T-helper 1 cell (primary cell): ENCODE results near the gene LAMA3.

Source experiments
- DNase-seq, 5 donors: peaks; one replicate each; pipeline ENCODE4 v3.0.0-alpha.2; 2012 to 2020

The LAMA3 gene

GRCh38 chr18:23855721-23856120 lies 166.5 kb downstream of the LAMA3 start:
- no peak for DNase-seq

- no peak for DNase-seq
Observed at GRCh38 chr18:23856466-23857163, 167.4 kb downstream of the LAMA3 start.

DNA sequence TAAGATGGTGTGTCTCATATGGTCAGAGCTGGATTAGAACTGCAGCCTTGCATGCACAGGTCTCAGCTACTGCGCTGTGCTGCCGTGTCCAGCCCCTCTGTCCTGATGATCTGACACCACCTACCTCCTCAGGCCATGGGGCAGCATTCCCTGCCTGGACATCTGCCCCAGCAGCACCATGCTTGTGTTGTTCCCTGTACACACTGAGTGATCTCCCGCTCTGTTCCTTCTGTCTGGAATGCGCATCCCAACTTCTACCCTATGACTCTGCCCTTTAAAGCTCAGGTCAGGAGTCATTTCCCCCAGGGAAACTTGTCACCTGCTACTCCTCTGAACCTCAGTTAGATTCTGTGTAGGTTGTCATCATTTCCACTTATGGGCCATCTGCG lies 167.9 kb downstream of the LAMA3 start:
- no peak for DNase-seq

GRCh38 chr18:23857756-23858155 lies 168.5 kb downstream of the LAMA3 start:
- no peak for DNase-seq

DNA sequence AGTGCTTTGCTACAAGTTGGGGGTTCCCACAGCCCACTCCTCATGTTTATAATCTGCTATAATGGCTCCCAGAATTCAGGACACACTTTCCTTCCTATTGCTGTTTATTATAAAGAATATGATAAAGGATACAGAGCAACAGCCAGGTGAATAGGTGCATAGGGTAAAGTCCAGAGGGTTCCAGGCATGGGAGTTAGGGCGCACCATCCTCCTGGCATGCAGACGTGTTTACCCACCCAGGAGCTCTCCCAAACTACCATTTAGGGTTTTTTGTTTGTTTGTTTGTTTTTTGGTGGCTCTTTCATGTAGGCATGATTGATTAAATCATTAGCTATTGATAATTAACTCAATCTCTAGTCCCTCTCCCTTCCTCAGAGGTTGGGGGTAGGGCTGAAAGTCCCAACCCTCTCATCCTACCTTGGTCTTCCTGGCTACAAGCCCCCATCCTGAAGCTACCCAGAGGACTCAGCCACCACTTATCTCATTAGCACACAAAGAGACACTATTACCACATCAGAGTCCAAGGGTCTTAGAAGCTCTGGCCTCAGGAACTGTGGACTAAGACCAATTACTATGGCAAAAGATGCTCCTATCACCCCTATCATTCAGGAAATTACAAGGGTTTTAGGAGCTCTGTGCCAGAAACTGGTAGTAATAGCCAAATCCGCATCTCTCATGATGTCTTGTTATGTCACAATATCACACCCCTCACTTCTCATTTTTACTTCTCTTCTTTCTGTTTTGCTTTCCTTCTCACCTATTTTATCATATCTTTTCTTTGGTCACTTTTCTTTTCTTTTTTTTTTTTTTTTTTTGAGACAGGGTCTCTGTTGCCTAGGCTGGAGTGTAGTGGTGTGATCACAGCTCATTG lies 170.4 kb downstream of the LAMA3 start:
- DNase-seq, result no peak

- no peak for DNase-seq
Observed at GRCh38 chr18:23861326-23861725, 172.1 kb downstream of the LAMA3 start.

GRCh38 chr18:23861805-23862470 lies 172.7 kb downstream of the LAMA3 start:
- no peak for DNase-seq

DNA sequence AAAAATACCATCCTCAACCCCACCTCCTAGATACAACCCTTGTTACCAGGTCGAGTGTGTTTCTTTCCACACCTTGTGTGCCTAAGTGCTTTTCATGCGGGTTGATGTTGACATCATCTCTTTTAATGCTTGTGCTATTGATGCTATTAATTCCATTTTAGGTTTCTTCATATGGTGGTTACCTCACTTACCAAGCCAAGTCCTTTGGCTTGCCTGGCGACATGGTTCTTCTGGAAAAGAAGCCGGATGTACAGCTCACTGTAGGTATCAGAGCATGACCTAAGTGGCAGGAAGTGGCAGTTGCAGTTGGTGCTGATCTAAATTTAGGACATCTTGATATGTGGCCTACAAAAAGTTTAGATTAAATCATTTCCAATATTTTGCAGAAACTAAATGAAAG lies 175.4 kb downstream of the LAMA3 start:
- DNase-seq, result peak in 1 of 5 donors; percentile 78

DNA sequence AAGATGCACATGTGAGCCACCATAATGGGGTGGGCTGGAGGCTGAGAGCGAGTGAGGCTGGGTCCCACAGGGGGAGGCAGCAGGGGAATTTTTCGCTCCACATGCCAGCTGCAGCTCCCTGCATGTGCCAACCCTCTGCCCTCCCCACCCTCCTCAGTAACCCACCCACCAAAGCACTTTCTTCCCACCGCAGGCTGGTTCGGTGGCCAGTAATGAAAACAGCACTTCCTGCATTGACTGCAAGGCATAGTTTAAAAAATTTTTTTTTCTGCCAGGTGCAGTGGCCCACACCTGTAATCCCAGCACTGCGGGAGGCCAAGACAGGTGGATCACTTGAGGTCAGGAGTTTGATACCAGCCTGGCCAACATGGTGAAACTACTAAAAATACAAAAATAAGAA lies 177.8 kb downstream of the LAMA3 start:
- DNase-seq, result no peak

GRCh38 chr18:23868136-23868785 lies 179.0 kb downstream of the LAMA3 start:
- no peak for DNase-seq

- no peak for DNase-seq
Observed at GRCh38 chr18:23870676-23871380, 181.6 kb downstream of the LAMA3 start.

DNA sequence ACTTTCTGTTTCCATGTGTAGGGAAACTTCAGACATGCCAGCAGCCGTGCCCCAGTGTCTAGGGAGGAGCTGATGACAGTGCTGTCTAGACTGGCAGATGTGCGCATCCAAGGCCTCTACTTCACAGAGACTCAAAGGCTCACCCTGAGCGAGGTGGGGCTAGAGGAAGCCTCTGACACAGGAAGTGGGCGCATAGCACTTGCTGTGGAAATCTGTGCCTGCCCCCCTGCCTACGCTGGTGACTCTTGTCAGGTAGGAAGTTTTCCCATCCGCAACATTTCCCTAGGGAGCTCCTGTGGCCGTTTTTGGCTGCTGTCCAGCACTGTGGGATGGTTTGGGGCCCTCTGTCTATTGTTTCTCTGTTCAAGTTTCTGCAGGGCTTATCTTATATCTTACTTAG lies 182.2 kb downstream of the LAMA3 start:
- DNase-seq, result peak; percentile 27 to 75 (median 67)

DNA sequence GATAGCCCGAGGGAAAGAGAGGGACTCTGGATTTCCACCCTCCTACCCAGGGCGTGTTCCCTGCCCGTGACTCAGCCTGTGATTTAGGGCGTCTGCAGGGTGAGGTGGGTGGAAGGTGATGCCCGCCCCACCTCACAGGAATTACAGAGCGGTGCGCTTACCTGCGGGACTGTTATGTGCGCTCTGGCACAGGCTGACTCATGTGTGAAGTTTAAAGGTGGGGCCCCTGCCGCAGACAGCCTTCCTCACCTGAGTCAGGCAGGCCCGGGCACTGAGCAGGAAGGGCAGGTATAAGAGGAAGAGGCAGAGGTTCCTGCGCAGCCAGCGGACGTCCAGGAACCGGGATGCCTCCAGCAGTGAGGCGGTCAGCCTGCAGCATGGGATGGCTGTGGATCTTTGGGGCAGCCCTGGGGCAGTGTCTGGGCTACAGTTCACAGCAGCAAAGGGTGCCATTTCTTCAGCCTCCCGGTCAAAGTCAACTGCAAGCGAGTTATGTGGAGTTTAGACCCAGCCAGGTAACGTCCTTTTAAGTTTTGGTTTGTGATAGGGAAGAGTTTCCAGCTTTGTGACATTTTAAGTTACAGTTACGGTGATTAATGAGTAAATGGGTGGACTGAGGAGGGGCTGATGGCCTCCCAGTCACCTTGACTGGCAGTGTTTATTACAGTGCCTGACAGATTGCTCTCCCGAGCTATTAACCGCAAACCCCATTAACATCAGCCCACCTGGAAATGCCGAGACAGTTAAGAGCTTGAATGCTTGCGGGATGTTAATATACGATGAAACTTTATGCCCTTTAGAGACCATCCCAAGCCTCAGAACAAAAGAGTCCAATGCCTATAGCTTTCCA lies 183.7 kb downstream of the LAMA3 start:
- peak in 3 of 5 donors; percentile 15 to 44 (median 37) for DNase-seq

DNA sequence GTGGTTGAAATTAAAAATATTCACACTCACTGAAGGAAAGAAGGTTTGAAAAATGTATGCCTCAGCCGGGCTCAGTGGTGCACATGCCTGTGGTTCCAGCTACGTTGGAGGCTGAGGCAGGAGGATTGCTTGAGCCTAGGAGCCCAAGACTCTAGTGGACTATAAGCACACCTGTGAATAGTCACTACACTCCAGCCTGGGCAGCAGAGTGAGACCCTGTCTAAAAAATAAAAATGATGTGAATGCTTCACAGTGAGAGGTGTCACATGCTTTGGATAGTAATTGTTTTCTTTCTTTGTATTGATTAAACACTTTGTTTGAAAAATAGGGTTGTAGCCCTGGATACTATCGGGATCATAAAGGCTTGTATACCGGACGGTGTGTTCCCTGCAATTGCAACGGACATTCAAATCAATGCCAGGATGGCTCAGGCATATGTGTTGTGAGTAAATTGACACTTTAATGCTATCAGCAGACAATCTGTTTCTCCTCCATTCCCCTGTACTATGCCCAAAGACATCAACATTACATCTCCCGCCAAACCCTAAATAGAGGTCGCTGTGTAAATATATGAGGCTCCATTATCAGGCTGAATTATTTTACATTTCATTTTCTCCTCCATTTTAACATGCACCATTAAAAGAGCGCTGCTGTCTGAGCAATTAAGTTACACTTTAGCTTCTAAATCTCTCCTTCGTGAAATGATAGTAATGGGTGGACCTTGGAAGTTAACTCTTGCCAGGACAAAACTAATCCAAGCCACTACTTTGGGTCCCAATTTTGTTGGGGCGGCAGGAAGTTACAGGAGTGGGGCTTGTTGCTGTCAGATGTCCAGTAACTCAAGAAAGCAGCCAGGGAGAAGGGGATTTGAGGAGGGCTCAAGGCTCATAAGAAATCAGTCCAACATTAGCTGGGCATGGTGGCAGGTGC lies 187.0 kb downstream of the LAMA3 start:
- DNase-seq, result no peak

- DNase-seq, result no peak
Observed at GRCh38 chr18:23876921-23877320, 187.7 kb downstream of the LAMA3 start.

- DNase-seq, result no peak
Observed at GRCh38 chr18:23877371-23877770, 188.1 kb downstream of the LAMA3 start.

DNA sequence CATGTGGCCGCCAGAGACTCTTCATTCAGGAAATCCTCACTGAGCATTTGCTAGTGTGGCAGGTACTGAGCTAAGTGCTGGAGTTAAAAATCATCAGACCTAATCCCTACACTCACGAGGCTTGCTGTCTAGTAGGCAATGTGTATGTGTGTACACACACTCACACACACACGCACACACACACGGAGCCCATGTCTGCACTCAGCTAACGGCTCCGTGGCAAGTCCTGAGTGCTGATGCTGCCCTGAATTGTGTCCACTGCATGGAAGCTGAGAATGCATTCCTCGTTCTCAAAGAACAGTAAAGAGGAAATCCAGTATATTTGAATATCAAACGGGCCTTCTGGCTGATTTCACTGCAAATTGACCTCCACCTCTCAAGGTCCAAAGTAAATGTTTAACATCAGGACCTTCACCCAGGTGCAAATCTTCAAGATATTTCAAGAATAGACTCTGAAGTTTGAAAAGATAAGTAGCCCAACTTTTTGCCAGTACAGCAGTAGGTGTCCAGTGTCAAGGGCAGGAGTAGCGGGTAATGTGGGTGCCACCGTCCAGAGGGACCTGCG lies 189.2 kb downstream of the LAMA3 start:
- no peak for DNase-seq

GRCh38 chr18:23879126-23879525 lies 189.9 kb downstream of the LAMA3 start:
- no peak for DNase-seq

GRCh38 chr18:23879544-23879943 lies 190.3 kb downstream of the LAMA3 start:
- DNase-seq, result no peak
